ENCODE results near the gene LAMA5. TPM values are rescaled to one million over a fixed set of nuclear protein-coding genes. Genes with fewer than 3 reads are reported as not detected.
A peak's percentile ranks its signal among the peaks of the same experiment; 100 is the strongest.

LAMA5 gene
- total RNA-seq, 2 donors from 2014 or later: 315 to 369 TPM

DNA sequence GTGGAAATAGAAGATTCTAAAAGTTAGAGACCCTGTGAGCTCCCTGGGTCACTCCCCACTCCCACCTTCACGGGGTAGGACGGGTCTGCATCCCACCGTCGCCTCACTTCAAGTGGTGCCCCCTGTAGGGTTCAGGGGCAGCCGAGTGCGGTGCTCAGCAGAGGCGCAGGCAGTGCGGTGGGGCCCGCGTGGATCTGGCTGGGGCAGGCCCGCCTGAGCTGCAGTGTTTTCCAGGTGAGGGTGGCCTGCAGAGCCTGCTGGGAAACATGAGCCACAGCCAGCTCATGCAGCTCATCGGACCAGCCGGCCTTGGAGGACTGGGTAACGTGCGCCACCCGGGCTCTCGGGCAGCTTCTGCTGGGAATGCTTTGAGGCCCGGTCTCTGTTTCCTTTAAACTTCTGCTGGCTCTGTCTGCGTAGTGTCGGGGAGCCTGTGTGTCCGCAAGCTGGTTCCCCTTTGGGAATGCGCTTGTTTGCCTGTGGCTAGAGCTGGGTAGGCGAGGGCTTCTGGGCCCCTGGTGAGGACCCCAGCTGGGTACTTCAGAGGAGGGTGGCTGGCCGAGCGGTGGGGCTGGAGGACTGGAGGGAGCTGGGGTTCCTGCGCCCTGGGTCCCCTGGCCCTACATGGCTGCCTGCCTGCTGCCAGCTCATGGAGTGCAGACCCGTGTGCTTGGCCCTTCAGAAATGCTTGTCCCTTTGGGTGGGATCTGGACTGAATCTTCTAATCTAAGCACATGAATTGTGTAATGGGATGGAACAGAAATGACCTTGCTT, 60.5 kb downstream of the LAMA5 start:
- no peak overlapping the region for H3K27ac ChIP-seq (ENCODE audit: low read depth, low read length)

DNA sequence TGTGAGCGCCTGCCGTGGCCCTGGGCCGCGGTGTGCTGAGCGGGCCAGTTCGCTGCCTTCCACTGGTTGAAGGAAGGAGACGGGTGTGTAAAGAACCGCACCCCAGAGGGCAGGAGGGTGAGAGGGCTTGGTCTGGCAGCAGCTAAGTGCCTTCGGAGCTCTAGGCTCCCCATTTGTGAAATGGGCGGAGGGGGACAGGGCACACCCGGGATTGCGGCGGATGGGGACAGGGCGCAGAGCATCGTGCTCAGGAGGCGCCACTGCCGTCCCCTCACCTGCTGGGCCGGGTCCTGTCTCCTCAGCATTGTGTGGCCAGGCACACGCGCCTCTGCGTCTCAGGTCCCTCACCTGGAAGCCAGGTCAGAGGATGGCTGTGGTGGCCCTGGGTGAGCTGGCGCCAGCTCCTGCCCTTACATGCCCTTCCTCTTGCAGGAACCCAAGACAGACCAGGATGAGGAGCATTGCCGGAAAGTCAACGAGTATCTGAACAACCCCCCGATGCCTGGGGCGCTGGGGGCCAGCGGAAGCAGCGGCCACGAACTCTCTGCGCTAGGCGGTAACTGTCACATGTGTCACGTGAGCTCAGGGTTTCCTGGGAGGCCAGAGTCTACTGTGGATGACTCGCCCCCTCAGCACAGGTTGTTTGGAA, 61.2 kb downstream of the LAMA5 start:
- peaks cover 13% of the 10 kb centered on the region for H3K4me1 ChIP-seq (ENCODE audit: control insufficient read depth, insufficient read depth, low read length)
- no peak overlapping the region for H3K27ac ChIP-seq (ENCODE audit: low read depth, low read length)
- peaks cover 14% of the 10 kb centered on the region for H3K4me1 Mint-ChIP-seq
- H3K36me3 Mint-ChIP-seq (ENCODE audit: low read depth): peaks cover 36% of the 10 kb centered on the region
- WGBS, 2 experiments (ENCODE audit: insufficient coverage in 1 of 2, insufficient read length in 1 of 2): 91 to 93% methylated on average over 27 to 33 of the region's 33 CpGs
- H3K4me3 ChIP-seq (ENCODE audit: low read length): peak overlapping the region; percentile 98
- H3K27ac Mint-ChIP-seq: peak overlapping the region; percentile 79
- peaks cover 1% of the 10 kb centered on the region for H3K9me3 Mint-ChIP-seq
- no peak for DNase-seq
- no peaks in the 10 kb centered on the region for H3K27me3 ChIP-seq (ENCODE audit: control insufficient read depth, insufficient read depth, low read length, poor library complexity, severe bottlenecking)
- no peaks in the 10 kb centered on the region for H3K9me3 ChIP-seq (ENCODE audit: control insufficient read depth, low read length)
- peak overlapping the region; percentile 87 for H3K4me3 Mint-ChIP-seq
- no peaks in the 10 kb centered on the region for H3K27me3 Mint-ChIP-seq (ENCODE audit: insufficient read depth)
- TF ChIP-seq, protein P1, sequence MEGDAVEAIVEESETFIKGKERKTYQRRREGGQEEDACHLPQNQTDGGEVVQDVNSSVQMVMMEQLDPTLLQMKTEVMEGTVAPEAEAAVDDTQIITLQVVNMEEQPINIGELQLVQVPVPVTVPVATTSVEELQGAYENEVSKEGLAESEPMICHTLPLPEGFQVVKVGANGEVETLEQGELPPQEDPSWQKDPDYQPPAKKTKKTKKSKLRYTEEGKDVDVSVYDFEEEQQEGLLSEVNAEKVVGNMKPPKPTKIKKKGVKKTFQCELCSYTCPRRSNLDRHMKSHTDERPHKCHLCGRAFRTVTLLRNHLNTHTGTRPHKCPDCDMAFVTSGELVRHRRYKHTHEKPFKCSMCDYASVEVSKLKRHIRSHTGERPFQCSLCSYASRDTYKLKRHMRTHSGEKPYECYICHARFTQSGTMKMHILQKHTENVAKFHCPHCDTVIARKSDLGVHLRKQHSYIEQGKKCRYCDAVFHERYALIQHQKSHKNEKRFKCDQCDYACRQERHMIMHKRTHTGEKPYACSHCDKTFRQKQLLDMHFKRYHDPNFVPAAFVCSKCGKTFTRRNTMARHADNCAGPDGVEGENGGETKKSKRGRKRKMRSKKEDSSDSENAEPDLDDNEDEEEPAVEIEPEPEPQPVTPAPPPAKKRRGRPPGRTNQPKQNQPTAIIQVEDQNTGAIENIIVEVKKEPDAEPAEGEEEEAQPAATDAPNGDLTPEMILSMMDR (conservative IDR thresholded peaks at IDR 0.05): no peak
- peaks cover 46% of the 10 kb centered on the region for H3K36me3 ChIP-seq (ENCODE audit: control insufficient read depth, insufficient read depth, low read length)
- H3K9ac ChIP-seq (ENCODE audit: extremely low read depth, low read length, poor library complexity, severe bottlenecking): no peak overlapping the region

More for the DNA sequence above, 60.5 kb downstream of the LAMA5 start:
- Histone ChIP-seq H3K36me3 (ENCODE audit: control insufficient read depth, insufficient read depth, low read length) (peaks cover 46% of the 10 kb centered on the region), H3K4me1 (ENCODE audit: control insufficient read depth, insufficient read depth, low read length) (peaks cover 13% of the 10 kb centered on the region), H3K27me3 (ENCODE audit: control insufficient read depth, insufficient read depth, low read length, poor library complexity, severe bottlenecking) (no peaks in the 10 kb centered on the region), H3K9me3 (ENCODE audit: control insufficient read depth, low read length) (no peaks in the 10 kb centered on the region), H3K9ac (ENCODE audit: extremely low read depth, low read length, poor library complexity, severe bottlenecking) (no peak overlapping the region), H3K4me3 (ENCODE audit: low read length) (no peak overlapping the region)
- DNase-seq: no peak
- Mint-ChIP-seq H3K27ac (peak overlapping the region; percentile 52), H3K36me3 (ENCODE audit: low read depth) (peaks cover 36% of the 10 kb centered on the region), H3K9me3 (peaks cover under 1% of the 10 kb centered on the region), H3K4me3 (no peak overlapping the region), H3K4me1 (peaks cover 14% of the 10 kb centered on the region), H3K27me3 (ENCODE audit: insufficient read depth) (no peaks in the 10 kb centered on the region)
- 93 to 97% methylated on average over 16 to 27 of the region's 27 CpGs for WGBS, 2 experiments (ENCODE audit: insufficient coverage in 1 of 2, insufficient read length in 1 of 2)
- TF ChIP-seq, protein P1 (conservative IDR thresholded peaks at IDR 0.05): no peak

DNA sequence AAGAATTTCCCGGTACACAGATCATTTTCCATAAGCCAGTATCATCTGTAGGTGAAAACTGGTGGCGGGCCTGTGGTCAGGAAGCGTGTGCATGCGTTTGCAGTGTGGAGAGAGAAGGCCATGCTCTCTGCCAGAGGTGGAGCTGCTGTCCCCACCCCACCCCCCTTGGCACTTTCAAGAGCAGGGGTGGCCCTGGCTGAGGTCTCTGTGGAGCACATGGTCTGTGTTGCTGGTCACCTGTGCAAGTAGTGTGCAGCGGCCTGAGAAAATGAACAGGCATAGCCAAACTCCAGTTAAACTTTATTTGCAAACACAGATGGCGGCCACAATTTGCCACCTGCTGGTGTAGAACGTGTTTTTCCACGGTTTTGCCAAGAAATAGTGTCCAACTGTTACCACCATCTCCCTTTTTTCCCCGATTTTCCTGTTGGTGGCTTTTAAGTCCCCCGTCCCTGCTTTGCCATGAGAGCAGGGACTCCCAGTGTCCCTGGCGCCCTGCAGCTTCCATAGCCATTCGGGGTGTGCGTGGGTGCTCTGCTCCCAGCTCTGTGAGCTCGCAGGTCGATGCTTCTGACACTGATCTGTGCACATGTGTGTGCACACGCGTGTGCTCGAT, 61.9 kb downstream of the LAMA5 start:
- Mint-ChIP-seq H3K27me3 (ENCODE audit: insufficient read depth) (no peaks in the 10 kb centered on the region), H3K4me3 (peak overlapping the region; percentile 87), H3K9me3 (peaks cover 1% of the 10 kb centered on the region), H3K36me3 (ENCODE audit: low read depth) (peaks cover 36% of the 10 kb centered on the region), H3K27ac (peak overlapping the region; percentile 79), H3K4me1 (peaks cover 14% of the 10 kb centered on the region)
- H3K4me1 ChIP-seq (ENCODE audit: control insufficient read depth, insufficient read depth, low read length): peaks cover 13% of the 10 kb centered on the region
- H3K27ac ChIP-seq (ENCODE audit: low read depth, low read length): no peak overlapping the region
- WGBS, 2 experiments (ENCODE audit: insufficient coverage in 1 of 2, insufficient read length in 1 of 2): 86 to 97% methylated on average over 16 to 18 of the region's 18 CpGs
- no peaks in the 10 kb centered on the region for H3K9me3 ChIP-seq (ENCODE audit: control insufficient read depth, low read length)
- DNase-seq: no peak
- no peaks in the 10 kb centered on the region for H3K27me3 ChIP-seq (ENCODE audit: control insufficient read depth, insufficient read depth, low read length, poor library complexity, severe bottlenecking)
- TF ChIP-seq, protein P1 (conservative IDR thresholded peaks at IDR 0.05): no peak
- H3K36me3 ChIP-seq (ENCODE audit: control insufficient read depth, insufficient read depth, low read length): peaks cover 46% of the 10 kb centered on the region
- H3K4me3 ChIP-seq (ENCODE audit: low read length): peak overlapping the region; percentile 98
- H3K9ac ChIP-seq (ENCODE audit: extremely low read depth, low read length, poor library complexity, severe bottlenecking): no peak overlapping the region

Measured in endodermal cell (in vitro differentiated cells).